ENCODE measurements around the gene PNPLA5. TPM values are rescaled to one million over a fixed set of nuclear protein-coding genes. Genes with fewer than 3 reads are reported as not detected.

PNPLA5 gene
- total and polyA plus RNA-seq, 2 donors (not counting 1 experiment from before 2014, with no cell fraction given), result 0.33 TPM; not detected in 1

GRCh38 chr22:43888740-43889139 is 3.1 kb downstream of the PNPLA5 start:
- no peak overlapping the region for H3K27ac ChIP-seq (ENCODE audit: insufficient read depth, low read length)
- no peaks in the 10 kb centered on the region for H3K79me2 ChIP-seq (ENCODE audit: control insufficient read depth, insufficient read depth, low read length)
- H3K9me3 ChIP-seq (ENCODE audit: control insufficient read depth, insufficient read depth, low read depth, low read length), result no peaks in the 10 kb centered on the region
- no peaks in the 10 kb centered on the region for H3K4me1 ChIP-seq (ENCODE audit: control insufficient read depth, extremely low read depth, insufficient read depth, low read length)
- no peak overlapping the region for H3K9ac ChIP-seq (ENCODE audit: insufficient read depth, low read length)
- H3K4me2 ChIP-seq (ENCODE audit: extremely low read depth, insufficient read depth, low read length), result no peak overlapping the region
- no peak for DNase-seq (ENCODE audit: low read depth in 2 of 2)
- H4K20me1 ChIP-seq (ENCODE audit: control insufficient read depth, extremely low read depth, insufficient read depth, low read length), result no peaks in the 10 kb centered on the region
- TF ChIP-seq EZH2 (IDR thresholded peaks at IDR 0.05; ENCODE audit: low read length, missing control alignments) (no peak), CTCF (conservative IDR thresholded peaks at IDR 0.05 in 1 of 2, IDR thresholded peaks at IDR 0.05 in 1 of 2; ENCODE audit: low read depth in 1 of 2, low read length in 2 of 2) (no peak)
- no peaks in the 10 kb centered on the region for H3K36me3 ChIP-seq (ENCODE audit: control insufficient read depth, insufficient read depth, low read length)
- H3K27me3 ChIP-seq (ENCODE audit: control insufficient read depth, insufficient read depth, low read length), result peaks cover 16% of the 10 kb centered on the region
- H3K4me3 ChIP-seq (replicated peaks in 1 of 4; ENCODE audit: control extremely low read depth in 1 of 4, insufficient read depth in 1 of 4, low read depth in 3 of 4, low read length in 4 of 4), result no peak overlapping the region
- no peak overlapping the region for H2AFZ ChIP-seq (ENCODE audit: low read length)

- no peak overlapping the region for H3K4me2 ChIP-seq (ENCODE audit: extremely low read depth, insufficient read depth, low read length)
- TF ChIP-seq CTCF (conservative IDR thresholded peaks at IDR 0.05 in 1 of 2, IDR thresholded peaks at IDR 0.05 in 1 of 2; ENCODE audit: low read depth in 1 of 2, low read length in 2 of 2), result no peak
- TF ChIP-seq EZH2 (IDR thresholded peaks at IDR 0.05; ENCODE audit: low read length, missing control alignments), result no peak
- DNase-seq (ENCODE audit: low read depth in 2 of 2), result no peak
- H3K9ac ChIP-seq (ENCODE audit: insufficient read depth, low read length), result no peak overlapping the region
- no peak overlapping the region for H2AFZ ChIP-seq (ENCODE audit: low read length)
- H3K27ac ChIP-seq (ENCODE audit: insufficient read depth, low read length), result no peak overlapping the region
- H4K20me1 ChIP-seq (ENCODE audit: control insufficient read depth, extremely low read depth, insufficient read depth, low read length), result no peaks in the 10 kb centered on the region
- no peaks in the 10 kb centered on the region for H3K9me3 ChIP-seq (ENCODE audit: control insufficient read depth, insufficient read depth, low read depth, low read length)
- peaks cover 16% of the 10 kb centered on the region for H3K27me3 ChIP-seq (ENCODE audit: control insufficient read depth, insufficient read depth, low read length)
- H3K4me1 ChIP-seq (ENCODE audit: control insufficient read depth, extremely low read depth, insufficient read depth, low read length), result no peaks in the 10 kb centered on the region
- H3K36me3 ChIP-seq (ENCODE audit: control insufficient read depth, insufficient read depth, low read length), result no peaks in the 10 kb centered on the region
- H3K4me3 ChIP-seq (replicated peaks in 1 of 4; ENCODE audit: control extremely low read depth in 1 of 4, insufficient read depth in 1 of 4, low read depth in 3 of 4, low read length in 4 of 4), result no peak overlapping the region
- no peaks in the 10 kb centered on the region for H3K79me2 ChIP-seq (ENCODE audit: control insufficient read depth, insufficient read depth, low read length)
Measured at GRCh38 chr22:43887391-43887790, 4.4 kb downstream of the PNPLA5 start.

- TF ChIP-seq CTCF (conservative IDR thresholded peaks at IDR 0.05 in 1 of 2, IDR thresholded peaks at IDR 0.05 in 1 of 2; ENCODE audit: low read depth in 1 of 2, low read length in 2 of 2) (no peak), EZH2 (IDR thresholded peaks at IDR 0.05; ENCODE audit: low read length, missing control alignments) (no peak)
Measured at GRCh38 chr22:43886231-43886630, 5.6 kb downstream of the PNPLA5 start.

More at GRCh38 chr22:43886231-43886630, 5.6 kb downstream of the PNPLA5 start:
- no peak overlapping the region for H3K27ac ChIP-seq (ENCODE audit: insufficient read depth, low read length)
- no peaks in the 10 kb centered on the region for H3K36me3 ChIP-seq (ENCODE audit: control insufficient read depth, insufficient read depth, low read length)
- H2AFZ ChIP-seq (ENCODE audit: low read length), result no peak overlapping the region
- H3K9ac ChIP-seq (ENCODE audit: insufficient read depth, low read length), result no peak overlapping the region
- H3K4me2 ChIP-seq (ENCODE audit: extremely low read depth, insufficient read depth, low read length), result no peak overlapping the region
- H3K79me2 ChIP-seq (ENCODE audit: control insufficient read depth, insufficient read depth, low read length), result no peaks in the 10 kb centered on the region
- H3K4me1 ChIP-seq (ENCODE audit: control insufficient read depth, extremely low read depth, insufficient read depth, low read length), result no peaks in the 10 kb centered on the region
- no peak for DNase-seq (ENCODE audit: low read depth in 2 of 2)
- peaks cover 10% of the 10 kb centered on the region for H3K27me3 ChIP-seq (ENCODE audit: control insufficient read depth, insufficient read depth, low read length)
- no peaks in the 10 kb centered on the region for H4K20me1 ChIP-seq (ENCODE audit: control insufficient read depth, extremely low read depth, insufficient read depth, low read length)
- no peaks in the 10 kb centered on the region for H3K9me3 ChIP-seq (ENCODE audit: control insufficient read depth, insufficient read depth, low read depth, low read length)
- no peak overlapping the region for H3K4me3 ChIP-seq (replicated peaks in 1 of 4; ENCODE audit: control extremely low read depth in 1 of 4, insufficient read depth in 1 of 4, low read depth in 3 of 4, low read length in 4 of 4)

All from fibroblast of lung (primary cell).